IMR-90 (cell line): ENCODE data around the gene GGA2. TPM values are rescaled to one million over a fixed set of nuclear protein-coding genes. Genes with fewer than 3 reads are reported as not detected.

Experiments used
- ATAC-seq: fragments of 200-7000 bp; cut with Tn5 transposase; 2 replicates; pipeline ENCODE4 v1.9.1; 2020; ENCODE audit warnings: low read depth, mild to moderate bottlenecking, moderate library complexity
- BruUV-seq: library from RNA; stranded (reverse); fragments of 400-500 nt; replicated peaks from 2 replicates; lab custom pipeline; 2021; lab: Mats Ljungman, UMichigan
- CTCF ChIA-PET: fragments of 300-600 bp; formaldehyde crosslinking; extraction: SDS; loops from one replicate; lab custom pipeline; 2021; ENCODE audit warnings: antibody characterized with exemption; lab: Yijun Ruan, JAX
- POLR2A ChIA-PET: fragments of 300-600 bp; sonication (Branson Sonifier 250); formaldehyde crosslinking; loops from one replicate; lab custom pipeline; 2022; ENCODE audit warnings: antibody characterized with exemption; ENCODE audit not compliant: unreplicated experiment; lab: Charles Lee
- DNase-seq: peaks from one replicate; pipeline ENCODE4 v3.0.0; 2013
- H2AFZ ChIP-seq: replicated peaks from 2 replicates; pipeline ENCODE3; 2013; ENCODE audit warnings: low read length, mild to moderate bottlenecking; ENCODE audit not compliant: poor library complexity
- H2AK5ac ChIP-seq: 2 replicates; pipeline ENCODE4 v1.6.1; 2013; ENCODE audit warnings: low read depth, low read length, inconsistent platforms
- H2AK9ac ChIP-seq: replicated peaks from 2 replicates; pipeline ENCODE3; 2013; ENCODE audit warnings: mild to moderate bottlenecking, low read depth, low read length, moderate library complexity; ENCODE audit not compliant: poor library complexity
- H2BK120ac ChIP-seq: 2 replicates; pipeline ENCODE4 v1.6.1; 2013; ENCODE audit warnings: low read depth, low read length, inconsistent platforms
- H2BK15ac ChIP-seq: 3 replicates; pipeline ENCODE4 v1.6.1; 2013; ENCODE audit warnings: low read depth, low read length, inconsistent platforms
- H2BK20ac ChIP-seq: 2 replicates; pipeline ENCODE4 v1.6.1; 2013; ENCODE audit warnings: low read depth, mild to moderate bottlenecking, inconsistent platforms, low read length, moderate library complexity
- H2BK5ac ChIP-seq: 2 replicates; pipeline ENCODE4 v1.6.1; 2013; ENCODE audit warnings: mild to moderate bottlenecking, low read depth, low read length, inconsistent platforms; ENCODE audit not compliant: poor library complexity, severe bottlenecking
- H3K14ac ChIP-seq: replicated peaks from 2 replicates; pipeline ENCODE4 v1.6.1; 2013; ENCODE audit warnings: low read depth, low read length, inconsistent platforms
- H3K18ac ChIP-seq: 2 replicates; pipeline ENCODE4 v1.6.1; 2013; ENCODE audit warnings: low read depth, low read length, control low read depth
- H3K23ac ChIP-seq: 2 replicates; pipeline ENCODE4 v1.6.1; 2013; ENCODE audit warnings: low read depth, low read length, inconsistent platforms
- H3K27ac ChIP-seq: 2 replicates; pipeline ENCODE4 v1.5.1; 2013; ENCODE audit warnings: mild to moderate bottlenecking, control low read depth, low read length; ENCODE audit not compliant: insufficient read depth
- H3K27me3 ChIP-seq: 2 replicates; pipeline ENCODE4 v1.6.1; 2013; ENCODE audit warnings: low read length; ENCODE audit not compliant: control insufficient read depth, insufficient read depth
- H3K36me3 ChIP-seq: 2 replicates; pipeline ENCODE4 v1.6.1; 2013; ENCODE audit warnings: low read length, mixed read lengths; ENCODE audit not compliant: control insufficient read depth, insufficient read depth
- H3K4ac ChIP-seq: 2 replicates; pipeline ENCODE4 v1.6.1; 2013; ENCODE audit warnings: low read depth, low read length, inconsistent platforms
- H3K4me1 ChIP-seq: 2 replicates; pipeline ENCODE4 v1.6.1; 2013; ENCODE audit warnings: low read length, mixed read lengths; ENCODE audit not compliant: control insufficient read depth, insufficient read depth
- H3K4me2 ChIP-seq: 2 replicates; pipeline ENCODE4 v1.6.1; 2013; ENCODE audit warnings: low read depth, mild to moderate bottlenecking, control low read depth, low read length, moderate library complexity
- H3K4me3 ChIP-seq: 2 replicates; pipeline ENCODE4 v1.5.1; 2013; ENCODE audit warnings: low read depth, mild to moderate bottlenecking, control low read depth, low read length, moderate library complexity; ENCODE audit not compliant: insufficient read depth
- H3K56ac ChIP-seq: 2 replicates; pipeline ENCODE4 v1.6.1; 2013; ENCODE audit warnings: low read length, inconsistent platforms; ENCODE audit not compliant: insufficient read depth; ENCODE audit errors: extremely low read depth
- H3K79me1 ChIP-seq, 2 experiments: 2 replicates each; pipeline ENCODE4 v1.6.1; 2013; ENCODE audit warnings: low read length in 2 of 2, inconsistent platforms in 1 of 2, low read depth in 1 of 2
- H3K9ac ChIP-seq: 2 replicates; pipeline ENCODE4 v1.6.1; 2013; ENCODE audit warnings: low read depth, low read length, control low read depth
- H3K9me1 ChIP-seq: 2 replicates; pipeline ENCODE4 v1.6.1; 2013; ENCODE audit warnings: low read length, inconsistent platforms; ENCODE audit not compliant: insufficient read depth
- H3K9me3 ChIP-seq: 2 replicates; pipeline ENCODE4 v1.6.1; 2013; ENCODE audit warnings: low read length; ENCODE audit not compliant: control insufficient read depth, insufficient read depth
- H4K20me1 ChIP-seq: 2 replicates; pipeline ENCODE4 v1.6.1; 2013; ENCODE audit warnings: low read length, inconsistent platforms; ENCODE audit not compliant: insufficient read depth
- H4K5ac ChIP-seq: 2 replicates; pipeline ENCODE4 v1.6.1; 2013; ENCODE audit warnings: mild to moderate bottlenecking, low read depth, low read length, control low read depth
- H4K8ac ChIP-seq, 2 experiments: 2 replicates each; pipeline ENCODE4 v1.6.1; 2013; ENCODE audit warnings: low read depth in 2 of 2, low read length in 2 of 2, control low read depth in 1 of 2, inconsistent platforms in 1 of 2
- H4K91ac ChIP-seq: 2 replicates; pipeline ENCODE4 v1.6.1; 2013; ENCODE audit warnings: low read depth, low read length, inconsistent platforms; ENCODE audit not compliant: insufficient read depth
- BHLHE40 ChIP-seq: fragments of 150-350 bp; IDR thresholded peaks from 2 replicates; pipeline ENCODE4 v1.6.1; 2016; ENCODE audit warnings: mild to moderate bottlenecking, low read depth, low read length
- MAZ ChIP-seq: IDR thresholded peaks from 2 replicates; pipeline ENCODE4 v1.6.1; 2012; ENCODE audit warnings: low read depth, mild to moderate bottlenecking, low read length, improper control_type of control experiment, moderate library complexity, borderline replicate concordance
- SMC3 ChIP-seq: fragments of 150-350 bp; IDR thresholded peaks from 2 replicates; pipeline ENCODE4 v1.6.1; 2016; ENCODE audit warnings: low read depth, mild to moderate bottlenecking, antibody characterized with exemption, low read length, moderate library complexity
- WGBS, 2 experiments: methylation state at CpG; one replicate each; pipeline versions ENCODE4 v1.1.5 to v1.1.7; 2013; ENCODE audit warnings: missing lambda C conversion rate in 2 of 2; ENCODE audit not compliant: insufficient read length in 1 of 2; ENCODE audit errors: extremely low coverage in 2 of 2; 5-methylcytosine and 5-hydroxymethylcytosine counted together
- dilution Hi-C: fragments of 300-500 bp; cut with HindIII; formaldehyde crosslinking; loops from one replicate; pipeline ENCODE4 v1.14.3; 2018; ENCODE audit warnings: low sequenced_read_pairs; ENCODE audit not compliant: unreplicated experiment
- in situ Hi-C: fragments of 300-500 bp; cut with MboI; formaldehyde crosslinking; loops from 3 replicates; pipeline ENCODE4 v1.14.3; 2019; ENCODE audit warnings: low sequenced_read_pairs, inconsistent platforms, mixed read lengths
- intact Hi-C: fragments of 100-400 bp; cut with micrococcal nuclease; formaldehyde crosslinking; loops from 2 replicates; pipeline ENCODE4 v1.10.0; 2022
- polyA plus RNA-seq, 3 experiments: library from polyadenylated mRNA; depleted of rRNA; stranded (reverse); fragments of >200 nt; gene quantifications; 2 replicates each; pipeline ENCODE4 v1.2.3, GENCODE V29; 2012; ENCODE audit warnings: low replicate concordance in 1 of 3
- total RNA-seq: library from RNA; depleted of rRNA; stranded (reverse); fragments of >200 nt; gene quantifications from 2 replicates; pipeline ENCODE4 v1.2.3, GENCODE V29; 2012

Gene GGA2
- total and polyA plus RNA-seq, 2 of the 4 experiments (the other 2 are of a cell fraction) = 16.5 to 30.1 TPM

DNA sequence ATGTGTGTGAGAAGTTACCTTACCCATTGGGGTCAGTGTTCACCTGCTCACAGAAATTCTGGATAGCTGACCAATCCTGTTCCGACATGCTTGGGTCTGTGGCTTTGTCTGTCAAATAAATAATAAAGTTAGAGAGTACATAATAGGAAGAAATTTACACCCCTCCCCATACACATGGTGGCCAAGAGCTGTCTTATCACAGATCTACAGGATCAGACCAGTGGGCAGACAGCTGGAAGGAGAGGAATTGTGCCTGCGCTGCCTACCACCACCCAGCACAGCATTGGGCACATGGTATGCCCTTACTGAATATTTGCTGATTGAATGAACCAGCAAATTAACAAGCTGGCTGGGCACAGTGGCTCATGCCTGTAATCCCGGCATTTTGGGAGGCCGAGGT, 14.6 kb downstream of the GGA2 start:
- TF ChIP-seq BHLHE40 (no peak), SMC3 (no peak), MAZ (no peak)
- BruUV-seq = no TSS peak
- intact Hi-C loops = no loop called here

More for the DNA sequence above, 14.6 kb downstream of the GGA2 start:
- Histone ChIP-seq H3K4ac (no peak overlapping the region), H4K8ac (no peak overlapping the region), H2AFZ (no peak overlapping the region), H3K79me1 (peaks cover 8 to 48% of the 10 kb centered on the region in 2 experiments; a peak in 3 of 4 replicates), H2AK5ac (no peak overlapping the region), H3K23ac (no peak overlapping the region), H4K5ac (no peak overlapping the region), H2BK120ac (no peak overlapping the region), H3K18ac (no peak overlapping the region), H3K27ac (no peak overlapping the region), H3K36me3 (peaks cover 34% of the 10 kb centered on the region), H4K20me1 (peaks cover 23% of the 10 kb centered on the region), H2BK5ac (no peak overlapping the region), H2AK9ac (no peak overlapping the region), H3K14ac (no peak overlapping the region), H3K9me1 (peaks cover 8% of the 10 kb centered on the region; the same call in 1 of the 2 replicates), H2BK20ac (no peak overlapping the region), H3K9ac (no peak overlapping the region), H4K91ac (no peak overlapping the region), H3K4me2 (no peak overlapping the region), H3K9me3 (no peaks in the 10 kb centered on the region), H3K4me3 (no peak overlapping the region), H2BK15ac (no peak overlapping the region), H3K56ac (no peak overlapping the region), H3K27me3 (no peaks in the 10 kb centered on the region), H3K4me1 (peaks cover 5% of the 10 kb centered on the region; the same call in 1 of the 2 replicates)
- POLR2A ChIA-PET = no interaction called here
- WGBS, 2 experiments = no CpG with 5 or more reads among the region's 4 CpGs
- dilution Hi-C loops = no loop called here
- DNase-seq = no peak
- in situ Hi-C loops = no loop called here
- CTCF ChIA-PET = interaction anchor here (1.0 kb wide), 1 partner anchor 9 kb away, joined by 3 read pairs; no protein-coding TSS in a partner anchor
- ATAC-seq = no peak
